Sciatic nerve (tissue), 2 donors: ENCODE results near the gene TEK. TPM values are rescaled to one million over a fixed set of nuclear protein-coding genes. Genes with fewer than 3 reads are reported as not detected.

Experiments
- ATAC-seq: fragments of 200-7000 bp; cut with Tn5 transposase; one replicate; pipeline ENCODE4 v1.9.1; 2020; ENCODE audit warnings: mild to moderate bottlenecking, moderate library complexity
- DNase-seq: peaks from one replicate; pipeline ENCODE4 v3.0.0-alpha.2; 2020; ENCODE audit warnings: low spot score
- intact Hi-C: fragments of 100-400 bp; cut with DNase I; formaldehyde crosslinking; loops from one replicate; pipeline ENCODE4 v1.14.2; 2022
- total RNA-seq: library from RNA; stranded (reverse); fragmentation: NEBNext Ultra II Directional; extraction: Animal tissue kit (Norgen Biotek cat#: 25700); gene quantifications from one replicate; pipeline ENCODE4 v1.2.1, GENCODE V29; 2021
- donor health status: DM: no; HTN: no; CAD: no.
- donor health status: DM: no; HTN: no; CAD: no.

The TEK gene
- total RNA-seq, 1 donor from 2014 or later = 20.5 TPM

- DNase-seq (no peak), ATAC-seq (no peak)
- intact Hi-C loops = no loop called here
These were observed 53.0 kb downstream of the TEK start for GRCh38 chr9:27162045-27162444.

GRCh38 chr9:27165068-27165467, 56.0 kb downstream of the TEK start:
- DNase-seq (no peak), ATAC-seq (no peak)
- intact Hi-C loops = no loop called here

GRCh38 chr9:27165670-27166069, 56.6 kb downstream of the TEK start:
- ATAC-seq = no peak
- intact Hi-C loops = no loop called here
- DNase-seq = no peak

- intact Hi-C loops = no loop called here
- DNase-seq (no peak), ATAC-seq (no peak)
These were observed 59.5 kb downstream of the TEK start for GRCh38 chr9:27168496-27168895.

- intact Hi-C loops = no loop called here
- no peak for DNase-seq
- no peak for ATAC-seq
These were observed 59.9 kb downstream of the TEK start for GRCh38 chr9:27168951-27169350.

- ATAC-seq (no peak), DNase-seq (no peak)
- intact Hi-C loops = no loop called here
These were observed 67.9 kb downstream of the TEK start for GRCh38 chr9:27176971-27177370.

GRCh38 chr9:27179245-27179865, 70.3 kb downstream of the TEK start:
- no peak for ATAC-seq
- intact Hi-C loops = no loop called here

GRCh38 chr9:27181381-27181780, 72.4 kb downstream of the TEK start:
- intact Hi-C loops = no loop called here
- DNase-seq (no peak), ATAC-seq (no peak)

More at GRCh38 chr9:27179245-27179865, 70.3 kb downstream of the TEK start:
- DNase-seq = no peak

- no peak for ATAC-seq
- intact Hi-C loops = no loop called here
- DNase-seq = no peak
These were observed 73.4 kb downstream of the TEK start for GRCh38 chr9:27182421-27182820.

- DNase-seq (no peak), ATAC-seq (no peak)
- intact Hi-C loops = no loop called here
These were observed 74.1 kb downstream of the TEK start for GRCh38 chr9:27183131-27183530.

- intact Hi-C loops = no loop called here
- no peak for ATAC-seq
- no peak for DNase-seq
These were observed 74.7 kb downstream of the TEK start for GRCh38 chr9:27183701-27184100.

- ATAC-seq = no peak
- intact Hi-C loops = no loop called here
- no peak for DNase-seq
These were observed 75.7 kb downstream of the TEK start for GRCh38 chr9:27184556-27185351.

- DNase-seq = no peak
- intact Hi-C loops = no loop called here
- no peak for ATAC-seq
These were observed 79.4 kb downstream of the TEK start for GRCh38 chr9:27188426-27188825.

GRCh38 chr9:27189426-27189825, 80.4 kb downstream of the TEK start:
- ATAC-seq = no peak
- intact Hi-C loops = no loop called here

GRCh38 chr9:27192291-27192960, 83.4 kb downstream of the TEK start:
- no peak for ATAC-seq
- intact Hi-C loops = no loop called here
- no peak for DNase-seq

More at GRCh38 chr9:27189426-27189825, 80.4 kb downstream of the TEK start:
- DNase-seq = no peak

GRCh38 chr9:27193886-27194285, 84.9 kb downstream of the TEK start:
- intact Hi-C loops = no loop called here
- ATAC-seq (no peak), DNase-seq (no peak)

GRCh38 chr9:27194401-27195091, 85.5 kb downstream of the TEK start:
- DNase-seq = no peak
- intact Hi-C loops = no loop called here
- peak; percentile 28 for ATAC-seq

- intact Hi-C loops = no loop called here
- ATAC-seq (no peak), DNase-seq (no peak)
These were observed 86.2 kb downstream of the TEK start for GRCh38 chr9:27195191-27195590.

GRCh38 chr9:27196383-27196782, 87.4 kb downstream of the TEK start:
- intact Hi-C loops = no loop called here
- ATAC-seq = no peak
- no peak for DNase-seq

- DNase-seq (no peak), ATAC-seq (peak; percentile 52)
- intact Hi-C loops = no loop called here
These were observed 89.2 kb downstream of the TEK start for GRCh38 chr9:27198190-27198589.
